OCI-LY1 (cell line): ENCODE results near the gene MAPK8.

Source experiments
- H2AFZ ChIP-seq: fragments of 200-600 bp; sonication (generic), shearing (Covaris generic); 2 replicates; pipeline ENCODE4 v1.6.0; 2014; ENCODE audit warnings: antibody characterized with exemption, mild to moderate bottlenecking, low read length
- H3F3A ChIP-seq: fragments of 200-600 bp; sonication (generic), shearing (Covaris generic); 2 replicates; pipeline ENCODE4 v1.6.0; 2014; ENCODE audit warnings: mild to moderate bottlenecking, antibody characterized with exemption, low read length, moderate library complexity; ENCODE audit not compliant: insufficient read depth
- H3K27ac ChIP-seq: fragments of 200-600 bp; sonication (generic); 2 replicates; pipeline ENCODE4 v1.5.1; 2014; ENCODE audit warnings: low read length, mixed run types, mild to moderate bottlenecking, low read depth; ENCODE audit not compliant: poor library complexity, severe bottlenecking
- H3K27me3 ChIP-seq: fragments of 200-600 bp; sonication (generic); 2 replicates; pipeline ENCODE4 v1.6.0; 2014; ENCODE audit warnings: antibody characterized with exemption, mild to moderate bottlenecking, low read length, moderate library complexity; ENCODE audit not compliant: insufficient read depth
- H3K36me3 ChIP-seq: fragments of 200-600 bp; sonication (generic); 2 replicates; pipeline ENCODE4 v1.6.1; 2014; ENCODE audit warnings: mild to moderate bottlenecking, antibody characterized with exemption, low read length, moderate library complexity, mixed read lengths; ENCODE audit not compliant: insufficient read depth
- H3K4me1 ChIP-seq: fragments of 200-600 bp; sonication (generic); 2 replicates; pipeline ENCODE4 v1.5.1; 2014; ENCODE audit warnings: mild to moderate bottlenecking, low read length, moderate library complexity; ENCODE audit not compliant: insufficient read depth, severe bottlenecking
- H3K4me2 ChIP-seq: fragments of 200-600 bp; sonication (generic), shearing (Covaris generic); 2 replicates; pipeline ENCODE4 v1.6.1; 2014; ENCODE audit warnings: low read length
- H3K4me3 ChIP-seq: fragments of 200-600 bp; sonication (generic); 2 replicates; pipeline ENCODE4 v1.5.1; 2014; ENCODE audit warnings: low read length, low read depth, mild to moderate bottlenecking, mixed read lengths; ENCODE audit not compliant: poor library complexity, severe bottlenecking
- H3K79me2 ChIP-seq: fragments of 200-600 bp; shearing (Covaris generic); 2 replicates; pipeline ENCODE4 v1.6.1; 2016; ENCODE audit warnings: mixed run types, low read length, mixed read lengths; ENCODE audit not compliant: insufficient read depth
- H3K9ac ChIP-seq: fragments of 200-600 bp; sonication (generic), shearing (Covaris generic); 2 replicates; pipeline ENCODE4 v1.6.1; 2014; ENCODE audit warnings: mild to moderate bottlenecking, low read length, mixed read lengths
- H3K9me2 ChIP-seq: fragments of 200-600 bp; sonication (generic), shearing (Covaris generic); 2 replicates; pipeline ENCODE4 v1.6.1; 2014; ENCODE audit warnings: low read depth, mild to moderate bottlenecking, low read length, mixed read lengths
- H3K9me3 ChIP-seq: fragments of 200-600 bp; shearing (Covaris generic); 2 replicates; pipeline ENCODE4 v1.6.1; 2014; ENCODE audit warnings: low read length, mixed read lengths
- H4K20me1 ChIP-seq: fragments of 200-600 bp; sonication (generic), shearing (Covaris generic); 2 replicates; pipeline ENCODE4 v1.6.0; 2016; ENCODE audit warnings: mild to moderate bottlenecking, low read length; ENCODE audit not compliant: insufficient read depth
- EZH2 ChIP-seq: fragments of 200-600 bp; sonication (generic), shearing (Covaris generic); IDR thresholded peaks from 2 replicates; pipeline ENCODE4 v1.8.0; 2017; ENCODE audit warnings: borderline replicate concordance, mixed run types, mild to moderate bottlenecking, antibody characterized with exemption, low read length, moderate library complexity, mixed read lengths
- TF ChIP-seq, protein P1 (sequence below): fragments of 200-600 bp; sonication (generic), shearing (Covaris generic); IDR thresholded peaks from 2 replicates; pipeline ENCODE4 v1.5.1; 2017; ENCODE audit warnings: mild to moderate bottlenecking, antibody characterized with exemption, low read length, moderate library complexity, mixed read lengths

MAPK8 gene

DNA sequence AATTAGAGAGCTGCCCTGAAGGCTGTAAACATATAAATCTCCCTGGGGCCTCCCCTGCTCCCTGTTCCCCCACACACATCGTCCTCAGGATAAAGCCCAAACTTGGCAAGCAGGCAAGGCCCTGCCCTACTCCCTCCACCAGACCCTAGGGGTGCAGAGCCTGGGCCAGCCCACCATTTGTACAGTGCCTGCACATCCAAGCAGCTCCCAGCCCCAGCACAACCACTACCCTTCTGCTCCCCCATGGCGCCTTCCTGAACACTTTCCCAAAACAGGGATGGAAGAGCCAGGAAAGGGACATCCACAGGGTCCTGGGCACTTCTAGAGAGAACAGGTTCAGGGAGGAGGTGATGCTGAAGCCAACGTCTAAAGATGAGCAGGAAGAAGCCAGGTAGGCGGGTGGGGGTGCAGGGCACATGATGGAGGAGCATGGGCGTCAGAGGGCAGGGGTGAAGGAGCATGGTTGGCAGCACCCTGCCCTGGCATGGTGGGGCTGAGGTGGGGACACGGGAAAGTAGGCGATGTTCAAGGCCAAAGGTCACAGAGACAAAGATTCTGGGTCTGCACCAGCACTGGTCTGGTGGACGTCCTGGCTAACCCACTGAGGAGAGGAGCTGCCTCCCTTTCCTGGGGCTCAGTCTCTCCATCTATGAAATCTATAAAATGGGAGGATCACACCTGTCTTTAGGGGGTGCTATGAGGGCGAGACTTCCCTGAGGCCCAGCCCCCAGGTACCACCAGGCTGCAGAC is 157.8 kb downstream of the MAPK8 start:
- H3K36me3 ChIP-seq: no peaks in the 10 kb centered on the region
- no peaks in the 10 kb centered on the region for H3K79me2 ChIP-seq
- no peak overlapping the region for H3K4me3 ChIP-seq
- no peaks in the 10 kb centered on the region for H3K9me2 ChIP-seq
- TF ChIP-seq EZH2: no peak
- TF ChIP-seq, protein P1, sequence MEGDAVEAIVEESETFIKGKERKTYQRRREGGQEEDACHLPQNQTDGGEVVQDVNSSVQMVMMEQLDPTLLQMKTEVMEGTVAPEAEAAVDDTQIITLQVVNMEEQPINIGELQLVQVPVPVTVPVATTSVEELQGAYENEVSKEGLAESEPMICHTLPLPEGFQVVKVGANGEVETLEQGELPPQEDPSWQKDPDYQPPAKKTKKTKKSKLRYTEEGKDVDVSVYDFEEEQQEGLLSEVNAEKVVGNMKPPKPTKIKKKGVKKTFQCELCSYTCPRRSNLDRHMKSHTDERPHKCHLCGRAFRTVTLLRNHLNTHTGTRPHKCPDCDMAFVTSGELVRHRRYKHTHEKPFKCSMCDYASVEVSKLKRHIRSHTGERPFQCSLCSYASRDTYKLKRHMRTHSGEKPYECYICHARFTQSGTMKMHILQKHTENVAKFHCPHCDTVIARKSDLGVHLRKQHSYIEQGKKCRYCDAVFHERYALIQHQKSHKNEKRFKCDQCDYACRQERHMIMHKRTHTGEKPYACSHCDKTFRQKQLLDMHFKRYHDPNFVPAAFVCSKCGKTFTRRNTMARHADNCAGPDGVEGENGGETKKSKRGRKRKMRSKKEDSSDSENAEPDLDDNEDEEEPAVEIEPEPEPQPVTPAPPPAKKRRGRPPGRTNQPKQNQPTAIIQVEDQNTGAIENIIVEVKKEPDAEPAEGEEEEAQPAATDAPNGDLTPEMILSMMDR: no peak
- H3K27me3 ChIP-seq: no peaks in the 10 kb centered on the region
- no peak overlapping the region for H3K9ac ChIP-seq
- no peaks in the 10 kb centered on the region for H4K20me1 ChIP-seq
- H3F3A ChIP-seq: no peaks in the 10 kb centered on the region
- H3K4me2 ChIP-seq: no peak overlapping the region
- no peak overlapping the region for H3K27ac ChIP-seq
- H3K4me1 ChIP-seq: no peaks in the 10 kb centered on the region
- H3K9me3 ChIP-seq: no peaks in the 10 kb centered on the region
- H2AFZ ChIP-seq: no peak overlapping the region

DNA sequence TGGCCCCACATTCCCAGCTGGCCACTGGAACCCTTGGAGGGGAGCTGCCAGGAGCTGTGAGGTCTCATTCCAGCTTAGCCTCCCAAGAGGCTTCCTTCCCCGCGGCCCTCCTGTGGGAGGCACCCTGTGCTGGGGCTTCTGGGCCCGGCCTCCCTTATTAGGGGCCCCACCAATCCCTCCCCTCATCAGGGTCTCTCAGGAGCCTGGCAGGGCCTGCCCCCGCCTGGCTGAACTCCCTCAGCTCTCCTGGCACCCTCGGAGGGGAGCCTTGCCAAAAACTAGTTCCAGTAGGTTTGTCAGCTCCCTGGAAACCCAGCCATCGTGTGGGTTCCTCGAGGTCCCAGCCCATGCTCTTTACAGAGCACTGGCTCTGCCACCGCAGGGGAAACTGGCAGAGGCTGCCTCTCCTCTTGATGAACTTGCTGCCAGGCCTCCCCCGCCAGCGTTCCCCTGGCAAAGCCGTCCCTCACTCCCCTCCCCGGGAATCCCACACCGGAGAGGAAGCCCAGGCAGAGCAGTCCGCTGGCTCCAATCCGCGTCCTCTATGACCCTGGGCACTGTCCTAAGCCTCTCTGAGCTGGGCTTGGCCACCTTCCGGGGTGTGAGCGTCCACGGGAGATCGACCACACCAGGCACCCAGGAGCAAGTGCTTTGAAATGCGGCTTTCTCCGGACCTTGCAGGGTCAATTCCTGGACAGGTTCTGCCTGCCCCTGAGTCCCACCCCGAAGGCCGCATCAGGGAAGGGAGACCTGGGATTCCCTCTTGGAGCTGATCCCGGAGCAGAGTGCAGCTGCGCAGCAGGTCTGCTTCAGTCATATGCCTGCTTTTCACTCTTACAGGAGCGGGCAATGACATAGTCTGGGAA is 158.6 kb downstream of the MAPK8 start:
- Histone ChIP-seq H3K9me3 (no peaks in the 10 kb centered on the region), H3F3A (no peaks in the 10 kb centered on the region), H3K79me2 (no peaks in the 10 kb centered on the region), H3K27me3 (no peaks in the 10 kb centered on the region), H3K4me1 (no peaks in the 10 kb centered on the region), H3K27ac (no peak overlapping the region), H3K4me3 (no peak overlapping the region), H4K20me1 (no peaks in the 10 kb centered on the region), H2AFZ (no peak overlapping the region), H3K9me2 (no peaks in the 10 kb centered on the region), H3K36me3 (no peaks in the 10 kb centered on the region), H3K9ac (no peak overlapping the region), H3K4me2 (no peak overlapping the region)
- TF ChIP-seq, protein P1: no peak
- TF ChIP-seq EZH2: no peak

DNA sequence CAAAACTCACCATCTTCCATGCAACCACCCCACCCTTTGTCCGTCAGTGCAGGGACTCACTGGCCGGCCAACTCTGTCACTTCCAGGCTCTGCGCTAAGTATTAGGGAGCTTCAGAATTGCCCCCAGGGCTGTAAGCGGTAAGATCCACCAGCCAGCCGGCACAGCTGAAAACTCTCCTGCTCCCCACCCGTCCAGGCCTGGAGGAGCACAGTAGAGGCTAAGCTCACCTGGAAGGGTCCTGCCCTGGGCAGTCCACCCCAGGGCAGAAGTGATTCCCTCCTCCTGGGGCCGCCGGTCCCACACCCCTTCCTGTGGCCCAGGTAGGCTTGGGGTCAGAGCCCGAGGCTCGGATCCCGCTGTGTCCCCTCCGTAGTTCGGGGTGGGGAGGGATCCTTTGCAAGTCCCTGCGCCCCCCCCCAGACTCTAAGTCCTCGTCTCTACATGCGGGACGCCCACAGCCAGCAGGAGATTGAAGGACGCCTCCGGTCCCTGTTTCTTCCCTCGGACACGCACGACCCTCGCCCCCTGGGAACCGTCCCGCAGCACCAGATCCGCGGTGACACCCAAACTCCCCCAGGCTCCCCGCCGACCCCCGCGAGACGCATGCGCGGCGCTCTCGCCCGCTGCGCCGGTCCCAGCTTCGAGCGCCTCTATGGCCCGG is 159.5 kb downstream of the MAPK8 start:
- H3K4me2 ChIP-seq: no peak overlapping the region
- H2AFZ ChIP-seq: no peak overlapping the region
- TF ChIP-seq, protein P1: no peak
- no peak for TF ChIP-seq EZH2
- no peak overlapping the region for H3K27ac ChIP-seq
- no peaks in the 10 kb centered on the region for H3K36me3 ChIP-seq
- H3K9me2 ChIP-seq: no peaks in the 10 kb centered on the region
- H4K20me1 ChIP-seq: no peaks in the 10 kb centered on the region
- no peak overlapping the region for H3K4me3 ChIP-seq
- no peaks in the 10 kb centered on the region for H3F3A ChIP-seq
- no peaks in the 10 kb centered on the region for H3K27me3 ChIP-seq
- no peaks in the 10 kb centered on the region for H3K9me3 ChIP-seq
- no peaks in the 10 kb centered on the region for H3K4me1 ChIP-seq
- H3K79me2 ChIP-seq: no peaks in the 10 kb centered on the region
- no peak overlapping the region for H3K9ac ChIP-seq
